MM.1S (cell line): ENCODE data around the gene NRXN3.

Experiments
- DNase-seq: peaks from one replicate; pipeline ENCODE4 v3.0.0-alpha.2; 2015
- H2AFZ ChIP-seq: fragments of 300-600 bp; sonication (generic); 2 replicates; pipeline ENCODE4 v1.6.0; 2016; ENCODE audit warnings: antibody characterized with exemption, low read length
- H3F3A ChIP-seq: fragments of 300-600 bp; sonication (generic); 2 replicates; pipeline ENCODE4 v1.6.1; 2016; ENCODE audit warnings: mild to moderate bottlenecking, antibody characterized with exemption, low read length, moderate library complexity, mixed read lengths; ENCODE audit not compliant: insufficient read depth
- H3K27ac ChIP-seq: fragments of 300-600 bp; sonication (generic); 2 replicates; pipeline ENCODE4 v1.5.1; 2016; ENCODE audit warnings: mild to moderate bottlenecking, low read length
- H3K27me3 ChIP-seq: fragments of 300-600 bp; sonication (generic); replicated peaks from 2 replicates; pipeline ENCODE4 v1.6.0; 2016; ENCODE audit warnings: low read length; ENCODE audit not compliant: insufficient read depth
- H3K36me3 ChIP-seq: fragments of 300-600 bp; sonication (generic); replicated peaks from 2 replicates; pipeline ENCODE4 v1.6.1; 2016; ENCODE audit warnings: mild to moderate bottlenecking, low read length, mixed read lengths; ENCODE audit not compliant: insufficient read depth
- H3K4me1 ChIP-seq: fragments of 300-600 bp; sonication (generic); 2 replicates; pipeline ENCODE4 v1.6.1; 2016; ENCODE audit warnings: low read length, mixed read lengths
- H3K4me2 ChIP-seq: fragments of 300-600 bp; sonication (generic); 2 replicates; pipeline ENCODE4 v1.6.0; 2016; ENCODE audit warnings: low read depth, low read length
- H3K4me3 ChIP-seq: fragments of 300-600 bp; sonication (generic); 2 replicates; pipeline ENCODE4 v1.5.1; 2016; ENCODE audit warnings: low read length, mixed read lengths
- H3K79me2 ChIP-seq: fragments of 300-600 bp; sonication (generic); 2 replicates; pipeline ENCODE4 v1.6.1; 2016; ENCODE audit warnings: mixed run types, low read length, mixed read lengths
- H3K9ac ChIP-seq: fragments of 300-600 bp; sonication (generic); 2 replicates; pipeline ENCODE4 v1.6.1; 2016; ENCODE audit warnings: low read length, mixed read lengths
- H3K9me2 ChIP-seq: fragments of 300-600 bp; sonication (generic); replicated peaks from 2 replicates; pipeline ENCODE4 v1.6.1; 2016; ENCODE audit warnings: mild to moderate bottlenecking, low read length, mixed read lengths; ENCODE audit not compliant: insufficient read depth
- H3K9me3 ChIP-seq: fragments of 300-600 bp; sonication (generic); replicated peaks from 2 replicates; pipeline ENCODE4 v1.6.1; 2016; ENCODE audit warnings: mild to moderate bottlenecking, low read length, mixed read lengths; ENCODE audit not compliant: insufficient read depth
- H4K20me1 ChIP-seq: fragments of 300-600 bp; sonication (generic); 2 replicates; pipeline ENCODE4 v1.6.1; 2016; ENCODE audit warnings: mild to moderate bottlenecking, low read length, moderate library complexity, mixed read lengths; ENCODE audit not compliant: insufficient read depth
- EZH2 ChIP-seq: fragments of 300-600 bp; sonication (generic); optimal IDR thresholded peaks from 2 replicates; pipeline ENCODE3; 2017; ENCODE audit warnings: low read depth, mild to moderate bottlenecking, antibody characterized with exemption, low read length, mixed read lengths
- EZH2phosphoT487 ChIP-seq: fragments of 300-600 bp; sonication (generic); IDR thresholded peaks from 2 replicates; pipeline ENCODE4 v1.6.1; 2018; ENCODE audit warnings: antibody characterized with exemption, low read length
- TF ChIP-seq, protein P1 (sequence below): fragments of 300-600 bp; sonication (generic); IDR thresholded peaks from 2 replicates; pipeline ENCODE4 v1.5.1; 2016; ENCODE audit warnings: antibody characterized with exemption, low read length, mixed read lengths

The NRXN3 gene

DNA sequence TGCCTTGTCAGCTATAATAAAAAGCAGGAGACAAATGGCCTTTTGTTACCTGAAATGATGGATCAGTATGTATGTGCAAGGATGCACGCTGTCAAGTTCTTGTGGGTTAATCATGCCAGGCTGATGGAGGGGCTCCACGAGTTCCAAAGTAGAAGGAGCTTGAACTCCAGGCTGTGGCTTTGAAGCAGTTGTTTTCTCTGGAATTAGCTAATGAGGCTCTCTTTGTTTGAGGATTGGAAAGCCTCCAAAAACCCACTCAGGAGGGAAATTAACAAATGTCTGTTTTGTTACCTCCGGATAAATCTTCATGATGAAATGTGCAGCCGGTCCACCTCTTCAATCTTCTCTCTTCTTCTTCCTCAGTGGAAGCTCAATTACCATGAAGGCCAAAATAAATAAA lies 1435.7 kb downstream of the NRXN3 start:
- TF ChIP-seq EZH2phosphoT487, result no peak
- TF ChIP-seq EZH2, result no peak
- TF ChIP-seq, protein P1, sequence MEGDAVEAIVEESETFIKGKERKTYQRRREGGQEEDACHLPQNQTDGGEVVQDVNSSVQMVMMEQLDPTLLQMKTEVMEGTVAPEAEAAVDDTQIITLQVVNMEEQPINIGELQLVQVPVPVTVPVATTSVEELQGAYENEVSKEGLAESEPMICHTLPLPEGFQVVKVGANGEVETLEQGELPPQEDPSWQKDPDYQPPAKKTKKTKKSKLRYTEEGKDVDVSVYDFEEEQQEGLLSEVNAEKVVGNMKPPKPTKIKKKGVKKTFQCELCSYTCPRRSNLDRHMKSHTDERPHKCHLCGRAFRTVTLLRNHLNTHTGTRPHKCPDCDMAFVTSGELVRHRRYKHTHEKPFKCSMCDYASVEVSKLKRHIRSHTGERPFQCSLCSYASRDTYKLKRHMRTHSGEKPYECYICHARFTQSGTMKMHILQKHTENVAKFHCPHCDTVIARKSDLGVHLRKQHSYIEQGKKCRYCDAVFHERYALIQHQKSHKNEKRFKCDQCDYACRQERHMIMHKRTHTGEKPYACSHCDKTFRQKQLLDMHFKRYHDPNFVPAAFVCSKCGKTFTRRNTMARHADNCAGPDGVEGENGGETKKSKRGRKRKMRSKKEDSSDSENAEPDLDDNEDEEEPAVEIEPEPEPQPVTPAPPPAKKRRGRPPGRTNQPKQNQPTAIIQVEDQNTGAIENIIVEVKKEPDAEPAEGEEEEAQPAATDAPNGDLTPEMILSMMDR, result no peak
- Histone ChIP-seq H3F3A (no peaks in the 10 kb centered on the region), H3K27me3 (no peaks in the 10 kb centered on the region), H4K20me1 (no peaks in the 10 kb centered on the region), H3K4me1 (no peaks in the 10 kb centered on the region), H3K4me3 (no peak overlapping the region), H3K9ac (no peak overlapping the region), H3K4me2 (no peak overlapping the region), H2AFZ (no peak overlapping the region), H3K27ac (no peak overlapping the region), H3K9me2 (no peaks in the 10 kb centered on the region), H3K79me2 (no peaks in the 10 kb centered on the region), H3K9me3 (no peaks in the 10 kb centered on the region), H3K36me3 (no peaks in the 10 kb centered on the region)
- DNase-seq, result no peak

DNA sequence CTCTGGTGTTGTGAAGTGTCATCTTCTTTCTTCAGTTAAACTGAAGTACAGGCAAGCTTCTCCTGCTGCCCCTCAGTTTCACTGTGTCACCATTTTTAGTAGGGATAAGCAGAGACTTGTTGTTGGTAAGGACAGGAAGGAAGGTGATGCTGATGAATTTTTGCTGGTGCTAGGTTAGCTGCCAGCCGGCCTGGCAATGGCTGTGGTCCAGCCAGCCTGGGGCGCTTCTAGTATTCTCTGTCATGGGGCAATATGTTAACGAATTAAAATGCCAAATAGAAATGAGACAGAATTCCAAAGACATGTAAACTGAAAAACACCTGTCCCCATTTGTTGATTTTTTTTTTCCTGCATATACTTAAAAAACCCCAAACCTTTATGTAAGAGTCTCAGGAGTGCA lies 1438.3 kb downstream of the NRXN3 start:
- Histone ChIP-seq H2AFZ (no peak overlapping the region), H3K4me1 (no peaks in the 10 kb centered on the region), H4K20me1 (no peaks in the 10 kb centered on the region), H3K79me2 (no peaks in the 10 kb centered on the region), H3K4me3 (no peak overlapping the region), H3K9me3 (no peaks in the 10 kb centered on the region), H3F3A (no peaks in the 10 kb centered on the region), H3K27ac (no peak overlapping the region), H3K9me2 (no peaks in the 10 kb centered on the region), H3K36me3 (no peaks in the 10 kb centered on the region), H3K9ac (no peak overlapping the region), H3K27me3 (no peaks in the 10 kb centered on the region), H3K4me2 (no peak overlapping the region)
- DNase-seq, result no peak
- TF ChIP-seq, protein P1, result no peak
- TF ChIP-seq EZH2 (no peak), EZH2phosphoT487 (no peak)

DNA sequence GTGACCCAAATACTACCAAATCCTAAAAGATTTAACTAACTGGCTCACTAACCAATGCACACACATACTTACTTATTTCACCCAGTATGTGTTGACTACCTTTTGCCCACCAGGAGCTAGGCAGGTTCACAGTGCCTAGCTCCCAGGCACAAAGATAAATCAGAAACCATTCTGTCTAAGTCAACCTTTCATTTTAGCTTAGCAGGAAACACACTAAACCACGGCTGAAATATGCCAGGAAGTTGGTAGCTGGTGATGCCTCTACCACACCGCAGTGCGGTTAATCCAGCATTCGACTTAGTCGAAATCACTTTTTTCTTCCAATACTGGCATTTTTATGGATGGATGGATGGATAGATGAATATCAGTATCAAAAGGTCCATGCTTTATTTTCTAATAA lies 1443.5 kb downstream of the NRXN3 start:
- H3K79me2 ChIP-seq, result no peaks in the 10 kb centered on the region
- no peak overlapping the region for H3K9ac ChIP-seq
- H2AFZ ChIP-seq, result no peak overlapping the region
- H3K36me3 ChIP-seq, result no peaks in the 10 kb centered on the region
- H3F3A ChIP-seq, result no peaks in the 10 kb centered on the region
- H4K20me1 ChIP-seq, result no peaks in the 10 kb centered on the region
- no peak for DNase-seq
- no peak overlapping the region for H3K4me3 ChIP-seq
- no peaks in the 10 kb centered on the region for H3K9me2 ChIP-seq
- H3K9me3 ChIP-seq, result no peaks in the 10 kb centered on the region
- H3K4me2 ChIP-seq, result no peak overlapping the region
- H3K4me1 ChIP-seq, result no peaks in the 10 kb centered on the region
- H3K27me3 ChIP-seq, result no peaks in the 10 kb centered on the region
- TF ChIP-seq, protein P1, result no peak
- H3K27ac ChIP-seq, result no peak overlapping the region

DNA sequence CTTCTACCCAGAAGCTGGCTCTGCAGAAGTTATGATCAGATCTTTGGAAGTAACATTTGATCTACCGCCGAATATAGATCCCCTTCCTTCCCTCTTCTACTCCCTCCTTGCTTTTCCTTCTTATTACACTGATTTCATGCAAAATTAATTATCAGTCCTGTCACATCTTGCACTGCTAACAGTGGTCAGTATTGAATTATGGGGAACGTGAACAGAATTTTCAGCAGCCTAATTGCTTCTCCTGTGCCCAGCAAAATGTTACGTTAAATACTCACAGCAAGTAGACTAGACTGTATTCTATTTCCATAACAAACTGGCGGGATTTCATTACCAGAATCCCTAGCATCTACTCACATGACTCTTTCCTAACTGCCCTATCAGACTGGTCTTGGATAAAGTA lies 1444.3 kb downstream of the NRXN3 start:
- Histone ChIP-seq H3K9me2 (no peaks in the 10 kb centered on the region), H3K27me3 (no peaks in the 10 kb centered on the region), H3K4me2 (no peak overlapping the region), H3K9ac (no peak overlapping the region), H4K20me1 (no peaks in the 10 kb centered on the region), H3K36me3 (no peaks in the 10 kb centered on the region), H3K4me1 (no peaks in the 10 kb centered on the region), H3K27ac (no peak overlapping the region), H3K79me2 (no peaks in the 10 kb centered on the region), H3K9me3 (no peaks in the 10 kb centered on the region), H3F3A (no peaks in the 10 kb centered on the region), H3K4me3 (no peak overlapping the region), H2AFZ (no peak overlapping the region)
- DNase-seq, result no peak
- TF ChIP-seq, protein P1, result no peak
- TF ChIP-seq EZH2phosphoT487, result no peak
- TF ChIP-seq EZH2, result no peak
